HepG2 (cell line): ENCODE measurements around the gene C2orf81. TPM values are rescaled to one million over a fixed set of nuclear protein-coding genes. Genes with fewer than 3 reads are reported as not detected.

Source experiments
- ARID2 ChIP-seq: sonication (generic); formaldehyde crosslinking; IDR thresholded peaks from 2 replicates; pipeline ENCODE4 v1.8.1; 2022; ENCODE audit warnings: mild to moderate bottlenecking, missing genetic modification reagents, borderline replicate concordance
- CEBPB ChIP-seq: IDR thresholded peaks from 2 replicates; pipeline ENCODE4 v1.6.1; 2011; ENCODE audit warnings: low read depth, low read length, improper control_type of control experiment, borderline replicate concordance
- CERS6 ChIP-seq: sonication (generic); formaldehyde crosslinking; IDR thresholded peaks from 2 replicates; pipeline ENCODE4 v1.5.0; 2020; ENCODE audit warnings: missing genetic modification reagents
- ESRRA ChIP-seq: sonication (generic); formaldehyde crosslinking; IDR thresholded peaks from 2 replicates; pipeline ENCODE4 v1.5.1; 2020; ENCODE audit warnings: mild to moderate bottlenecking, low read depth, missing genetic modification reagents
- MLLT10 ChIP-seq: sonication (generic); formaldehyde crosslinking; IDR thresholded peaks from 2 replicates; pipeline ENCODE4 v1.4.0; 2020; ENCODE audit warnings: missing genetic modification reagents
- RORA ChIP-seq: sonication (generic); formaldehyde crosslinking; IDR thresholded peaks from 2 replicates; pipeline ENCODE4 v1.5.0; 2020; ENCODE audit warnings: mild to moderate bottlenecking, missing genetic modification reagents, moderate library complexity
- TCF12 ChIP-seq, 2 experiments: fragments of 450-650 bp in 1 of 2; sonication (generic) in 1 of 2; formaldehyde crosslinking in 1 of 2; IDR thresholded peaks; 2 replicates each; pipeline versions ENCODE4 v1.6.1 to v1.8.0; 2017 to 2022; ENCODE audit warnings: antibody characterized with exemption in 1 of 2, mild to moderate bottlenecking in 1 of 2, missing genetic modification reagents in 1 of 2, moderate library complexity in 1 of 2
- TEF ChIP-seq: sonication (generic); formaldehyde crosslinking; IDR thresholded peaks from 2 replicates; pipeline ENCODE4 v1.5.0; 2020; ENCODE audit warnings: missing genetic modification reagents
- ZBTB25 ChIP-seq: IDR thresholded peaks from 2 replicates; pipeline ENCODE4 v1.6.1; 2018; ENCODE audit warnings: missing genetic modification reagents
- ZNF552 ChIP-seq: sonication (generic); formaldehyde crosslinking; IDR thresholded peaks from 2 replicates; pipeline ENCODE4 v1.9.0; 2022; ENCODE audit warnings: missing genetic modification reagents, mild to moderate bottlenecking, borderline replicate concordance
- ZNF790 ChIP-seq: sonication (generic); formaldehyde crosslinking; IDR thresholded peaks from 2 replicates; pipeline ENCODE4 v1.8.0; 2022; ENCODE audit warnings: missing genetic modification reagents, mild to moderate bottlenecking, borderline replicate concordance
- ZNF792 ChIP-seq: IDR thresholded peaks from 2 replicates; pipeline ENCODE4 v1.6.1; 2016
- ZSCAN20 ChIP-seq: sonication (generic); formaldehyde crosslinking; IDR thresholded peaks from 2 replicates; pipeline ENCODE4 v1.4.0; 2020; ENCODE audit warnings: missing genetic modification reagents, mild to moderate bottlenecking, borderline replicate concordance
- polyA plus RNA-seq, 8 experiments: library from polyadenylated mRNA; depleted of rRNA in 3 of 8; stranded (reverse) in 7 of 8; unstranded in 1 of 8; fragments of >200 nt; fragmentation: Illumina TruSeq in 4 of 8; extraction: Trizol in 4 of 8; gene quantifications; 2 replicates each; pipeline versions ENCODE4 v1.2.1 to v1.2.3, GENCODE V29; 2011 to 2016; ENCODE audit warnings: low read depth in 4 of 8, missing spikeins in 1 of 8, mixed read lengths in 1 of 8; ENCODE audit not compliant: insufficient read depth in 1 of 8
- total RNA-seq, 5 experiments: library from RNA; depleted of rRNA; stranded (reverse); fragments of >200 nt; fragmentation: Illumina TruSeq; extraction: Trizol; gene quantifications; 2 replicates each; pipeline ENCODE4 v1.2.3, GENCODE V29; 2016; ENCODE audit warnings: low read depth in 1 of 5
- TF ChIP-seq, protein P1 (sequence below), 2 experiments: fragments of 450-650 bp in 1 of 2; sonication (generic) in 1 of 2; formaldehyde crosslinking in 1 of 2; IDR thresholded peaks; 2 replicates each; pipeline versions ENCODE4 v1.6.1 to v1.8.0; 2016 to 2022; ENCODE audit warnings: antibody characterized with exemption in 1 of 2, mild to moderate bottlenecking in 1 of 2, missing genetic modification reagents in 1 of 2
- TF ChIP-seq, protein P2 (sequence below): IDR thresholded peaks from 2 replicates; pipeline ENCODE4 v1.6.1; 2016; ENCODE audit warnings: missing genetic modification reagents, missing compliant biosample characterization

The C2orf81 gene
- total and polyA plus RNA-seq, 2 of the 13 experiments (the other 11 are each of a cell fraction or from before 2014, with no cell fraction given) = 0.15 to 0.17 TPM

GRCh38 chr2:74441690-74442482 lies 20.5 kb upstream of the C2orf81 start, which contains the start of gene RTKN (continued):
- TF ChIP-seq, protein P1, sequence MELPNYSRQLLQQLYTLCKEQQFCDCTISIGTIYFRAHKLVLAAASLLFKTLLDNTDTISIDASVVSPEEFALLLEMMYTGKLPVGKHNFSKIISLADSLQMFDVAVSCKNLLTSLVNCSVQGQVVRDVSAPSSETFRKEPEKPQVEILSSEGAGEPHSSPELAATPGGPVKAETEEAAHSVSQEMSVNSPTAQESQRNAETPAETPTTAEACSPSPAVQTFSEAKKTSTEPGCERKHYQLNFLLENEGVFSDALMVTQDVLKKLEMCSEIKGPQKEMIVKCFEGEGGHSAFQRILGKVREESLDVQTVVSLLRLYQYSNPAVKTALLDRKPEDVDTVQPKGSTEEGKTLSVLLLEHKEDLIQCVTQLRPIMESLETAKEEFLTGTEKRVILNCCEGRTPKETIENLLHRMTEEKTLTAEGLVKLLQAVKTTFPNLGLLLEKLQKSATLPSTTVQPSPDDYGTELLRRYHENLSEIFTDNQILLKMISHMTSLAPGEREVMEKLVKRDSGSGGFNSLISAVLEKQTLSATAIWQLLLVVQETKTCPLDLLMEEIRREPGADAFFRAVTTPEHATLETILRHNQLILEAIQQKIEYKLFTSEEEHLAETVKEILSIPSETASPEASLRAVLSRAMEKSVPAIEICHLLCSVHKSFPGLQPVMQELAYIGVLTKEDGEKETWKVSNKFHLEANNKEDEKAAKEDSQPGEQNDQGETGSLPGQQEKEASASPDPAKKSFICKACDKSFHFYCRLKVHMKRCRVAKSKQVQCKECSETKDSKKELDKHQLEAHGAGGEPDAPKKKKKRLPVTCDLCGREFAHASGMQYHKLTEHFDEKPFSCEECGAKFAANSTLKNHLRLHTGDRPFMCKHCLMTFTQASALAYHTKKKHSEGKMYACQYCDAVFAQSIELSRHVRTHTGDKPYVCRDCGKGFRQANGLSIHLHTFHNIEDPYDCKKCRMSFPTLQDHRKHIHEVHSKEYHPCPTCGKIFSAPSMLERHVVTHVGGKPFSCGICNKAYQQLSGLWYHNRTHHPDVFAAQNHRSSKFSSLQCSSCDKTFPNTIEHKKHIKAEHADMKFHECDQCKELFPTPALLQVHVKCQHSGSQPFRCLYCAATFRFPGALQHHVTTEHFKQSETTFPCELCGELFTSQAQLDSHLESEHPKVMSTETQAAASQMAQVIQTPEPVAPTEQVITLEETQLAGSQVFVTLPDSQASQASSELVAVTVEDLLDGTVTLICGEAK (IDR thresholded peaks at IDR 0.05) = no peak
- TF ChIP-seq, protein P1 (CRISPR knock-in tag; IDR thresholded peaks at IDR 0.05) = no peak
- TF ChIP-seq ESRRA (CRISPR knock-in tag) (peak; percentile 55; the same call in 1 of the 2 replicates), RORA (CRISPR knock-in tag) (no peak), TCF12 (IDR thresholded peaks at IDR 0.05) (no peak), TCF12 (CRISPR knock-in tag; IDR thresholded peaks at IDR 0.05) (peak; percentile 65; the same call in 1 of the 2 replicates), ZNF552 (CRISPR knock-in tag) (peak; percentile 84; the same call in 1 of the 2 replicates), ZSCAN20 (CRISPR knock-in tag) (peak; percentile 94; the same call in 1 of the 2 replicates), ARID2 (CRISPR knock-in tag) (peak; percentile 82; the same call in 1 of the 2 replicates), ZNF790 (CRISPR knock-in tag) (no peak), CEBPB (peak; percentile 24; the same call in 1 of the 2 replicates), TEF (CRISPR knock-in tag) (peak; percentile 13; the same call in 1 of the 2 replicates), MLLT10 (0 out of 2 replicates have a peak, but pooled peaks have one; percentile 70), CERS6 (CRISPR knock-in tag) (0 out of 2 replicates have a peak, but pooled peaks have one; percentile 42), ZBTB25 (no peak), ZNF792 (CRISPR knock-in tag) (peak; percentile 63; the same call in 1 of the 2 replicates)
- TF ChIP-seq, protein P2, sequence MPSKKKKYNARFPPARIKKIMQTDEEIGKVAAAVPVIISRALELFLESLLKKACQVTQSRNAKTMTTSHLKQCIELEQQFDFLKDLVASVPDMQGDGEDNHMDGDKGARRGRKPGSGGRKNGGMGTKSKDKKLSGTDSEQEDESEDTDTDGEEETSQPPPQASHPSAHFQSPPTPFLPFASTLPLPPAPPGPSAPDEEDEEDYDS (CRISPR knock-in tag) = peak; percentile 99
